Renal pelvis (tissue), 4 donors: ENCODE data around the gene CANX. TPM values are rescaled to one million over a fixed set of nuclear protein-coding genes. Genes with fewer than 3 reads are reported as not detected.

Experiments used
- DNase-seq: peaks from one replicate; pipeline ENCODE4 v3.0.0-alpha.2; 2013
- polyA plus RNA-seq, 3 donors: library from polyadenylated mRNA; unstranded; fragments of 120-200 nt; gene quantifications; one replicate each; pipeline ENCODE4 v1.2.1, GENCODE V29; 2013; ENCODE audit not compliant: insufficient read length in 3 of 3

CANX gene
- polyA plus RNA-seq, 3 donors, result 495 to 588 (median 505) TPM

DNA sequence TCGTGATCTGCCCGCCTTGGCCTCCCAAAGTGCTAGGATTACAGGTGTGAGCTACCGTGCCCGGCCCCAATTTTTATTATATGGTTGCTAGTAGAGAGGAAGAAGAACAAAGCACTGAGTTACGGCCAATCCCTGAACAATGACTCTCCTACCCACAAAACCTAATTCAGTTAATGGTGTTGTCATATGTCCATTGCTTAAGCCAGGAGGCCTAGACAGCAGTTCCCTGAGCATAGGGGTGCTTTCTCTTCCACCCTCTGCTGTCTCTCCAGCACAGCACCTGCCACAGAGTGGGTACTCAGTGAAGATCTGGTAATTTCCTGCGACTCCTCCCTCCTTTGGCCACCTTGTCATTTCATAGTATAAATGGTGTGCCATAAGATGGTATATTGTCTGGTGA, 73.6 kb downstream of the CANX start:
- DNase-seq, result no peak

DNA sequence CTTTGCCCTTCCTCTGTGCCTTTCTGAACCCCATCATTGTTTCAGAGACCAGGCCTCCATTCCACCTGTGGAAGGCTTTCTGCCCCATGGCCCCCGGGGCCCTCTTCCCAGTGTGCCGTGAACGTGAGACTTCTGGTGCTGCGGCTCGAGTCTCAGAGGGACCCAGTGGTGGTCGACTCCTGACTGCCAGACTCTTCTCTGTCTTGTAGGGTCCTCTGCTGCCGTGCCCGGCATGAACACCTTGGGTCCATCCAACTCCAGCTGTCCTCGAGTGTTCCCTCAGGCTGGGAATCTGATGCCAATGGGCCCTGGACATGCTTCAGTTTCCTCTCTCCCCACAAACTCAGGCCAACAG, 74.9 kb downstream of the CANX start:
- DNase-seq, result no peak

DNA sequence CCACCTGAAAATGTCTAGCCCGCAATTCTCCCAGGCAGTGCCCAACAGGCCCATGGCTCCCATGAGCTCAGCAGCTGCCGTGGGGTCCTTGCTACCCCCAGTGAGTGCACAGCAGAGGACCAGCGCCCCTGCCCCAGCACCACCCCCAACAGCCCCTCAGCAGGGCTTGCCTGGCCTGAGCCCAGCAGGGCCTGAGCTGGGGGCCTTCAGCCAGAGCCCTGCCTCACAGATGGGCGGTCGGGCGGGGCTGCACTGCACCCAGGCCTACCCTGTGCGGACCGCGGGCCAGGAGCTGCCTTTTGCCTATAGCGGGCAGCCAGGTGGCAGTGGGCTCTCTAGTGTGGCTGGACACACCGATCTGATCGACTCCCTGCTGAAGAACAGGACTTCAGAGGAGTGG, 75.7 kb downstream of the CANX start:
- no peak for DNase-seq

DNA sequence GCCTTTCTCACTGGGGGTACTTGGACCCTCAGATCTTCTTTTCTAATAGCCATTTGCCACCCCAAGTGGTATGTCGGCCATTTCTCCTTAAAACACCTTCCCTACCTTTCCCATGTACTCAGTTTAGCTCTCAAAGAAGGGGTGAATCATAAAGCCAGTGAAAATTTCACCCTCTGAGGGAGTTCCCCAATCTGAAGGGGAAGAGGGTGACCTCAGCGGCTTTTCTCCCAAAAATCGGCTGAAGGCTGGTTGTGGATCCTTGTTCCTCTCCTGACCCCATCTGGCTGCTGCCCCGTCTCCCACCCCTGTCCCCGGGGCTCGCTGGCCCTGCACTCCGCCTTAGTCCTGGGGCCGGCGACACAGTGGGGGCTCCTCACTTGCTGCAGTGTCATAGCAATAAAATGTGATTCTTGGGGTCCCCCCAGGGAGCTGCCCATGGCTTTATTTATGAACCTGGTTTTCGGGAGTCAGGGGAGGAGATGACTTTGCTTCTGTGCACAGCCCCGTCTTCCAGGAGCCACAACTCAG, 77.7 kb downstream of the CANX start:
- no peak for DNase-seq

DNA sequence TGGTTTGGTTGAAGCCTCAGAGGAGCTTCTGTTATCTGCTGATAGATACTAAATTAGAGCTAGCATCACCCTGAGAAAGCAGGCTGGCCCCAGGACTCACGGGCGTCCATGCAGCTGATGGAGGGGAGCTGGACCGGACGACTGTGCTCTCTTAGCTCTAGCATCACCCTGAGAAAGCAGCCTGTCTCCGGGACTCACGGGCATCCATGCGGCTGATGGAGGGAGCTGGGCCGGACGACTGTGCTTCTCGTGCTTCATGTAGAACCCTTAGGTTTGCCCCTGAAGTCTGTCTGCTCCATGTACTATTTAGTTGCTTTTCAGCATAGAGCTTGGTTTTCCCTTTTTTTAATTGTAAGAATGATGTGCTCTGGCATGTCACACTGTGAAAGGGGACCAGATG, 78.7 kb downstream of the CANX start:
- no peak for DNase-seq

DNA sequence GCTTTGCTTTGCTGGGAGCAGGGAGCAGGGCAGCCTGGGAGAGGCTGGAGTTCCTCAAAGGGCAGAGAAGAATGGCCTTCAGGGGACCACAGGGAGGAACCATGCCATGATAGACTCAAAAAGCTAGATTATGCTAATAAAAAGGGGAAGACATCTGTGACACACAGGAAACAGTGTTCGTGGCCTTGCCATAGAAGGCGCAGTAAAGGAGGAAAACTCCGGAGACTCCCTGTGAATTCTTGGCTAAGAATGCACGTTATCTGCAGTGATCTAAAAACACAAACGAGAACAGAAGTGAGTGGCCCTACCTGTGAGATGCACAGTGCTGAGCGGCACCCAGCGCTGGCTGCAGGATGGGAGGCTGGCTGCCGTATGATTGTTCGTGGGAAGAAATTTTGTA, 79.1 kb downstream of the CANX start:
- no peak for DNase-seq

DNA sequence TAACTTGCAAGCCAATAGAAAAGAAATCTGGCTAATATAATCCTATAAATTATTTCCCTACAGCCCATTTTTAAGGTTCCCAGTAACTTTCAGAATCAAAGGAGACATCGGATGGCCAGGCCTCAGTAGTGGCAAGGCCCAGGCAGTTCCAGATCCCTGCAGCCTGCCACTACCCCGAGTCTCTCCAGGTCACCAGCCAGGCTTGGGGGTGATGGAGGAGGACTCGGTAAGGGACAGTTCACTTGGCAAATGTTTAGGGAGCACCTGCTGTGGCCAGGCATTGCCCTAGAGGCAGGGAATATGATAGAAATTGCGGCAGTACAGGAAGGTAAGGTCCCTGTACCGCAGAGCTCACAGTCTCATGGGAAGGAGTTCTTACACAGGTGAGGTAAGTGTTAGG, 79.8 kb downstream of the CANX start:
- DNase-seq, result no peak

DNA sequence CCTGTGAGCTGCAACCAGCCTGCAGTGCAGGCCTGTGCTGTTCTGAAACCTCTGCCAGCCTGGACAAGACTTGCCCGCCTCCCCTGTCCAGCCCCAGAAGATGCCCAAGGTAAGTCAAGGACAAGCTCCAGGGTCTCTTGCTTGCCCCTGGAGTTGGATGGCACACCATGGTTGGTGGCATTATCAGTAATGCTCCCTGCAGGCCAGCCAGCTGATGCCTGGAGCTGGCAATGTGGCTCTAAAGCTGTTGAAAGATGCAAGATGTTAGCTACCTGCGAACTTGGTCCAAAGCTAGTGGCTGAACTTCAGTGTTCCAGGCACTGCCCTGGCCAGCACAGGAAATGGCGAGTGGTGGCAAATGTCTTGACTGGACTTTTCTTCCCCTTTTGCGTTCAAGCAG, 81.1 kb downstream of the CANX start:
- no peak for DNase-seq

DNA sequence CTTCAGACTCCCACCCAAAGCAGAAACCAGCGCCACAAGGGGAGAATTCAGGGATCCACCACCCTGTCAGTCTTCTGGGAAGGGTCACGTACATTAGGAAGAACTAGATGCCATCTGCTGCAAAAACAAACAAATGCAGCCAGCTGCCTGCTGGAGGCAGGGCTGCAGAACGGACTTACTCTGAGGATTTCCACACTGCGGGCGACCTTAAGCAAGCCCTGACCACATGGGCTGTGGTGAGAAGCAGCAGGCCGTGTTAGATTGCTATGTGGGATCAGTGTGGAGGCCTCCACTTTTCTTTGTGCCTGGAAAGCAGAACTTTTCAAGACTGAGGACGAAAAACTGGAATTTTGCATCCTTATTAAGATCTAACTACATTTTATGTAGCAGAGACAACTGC, 81.6 kb downstream of the CANX start:
- no peak for DNase-seq

Other genes with a start within 250 kb of the CANX start
- gene RUFY1, start 148.4 kb upstream of the CANX start, polyA plus RNA-seq, result 10 to 100 TPM; 75.9 to 97.1 (median 80.0) TPM
- 1,000 to 10,000 TPM in 2 of 3 donors, 100 to 1,000 TPM in 1; 988 to 1,833 (median 1,566) TPM for gene HNRNPH1, start 75.3 kb upstream of the CANX start, polyA plus RNA-seq
- 1 to 10 TPM in 2 of 3 donors, under 1 TPM in 1; 0.99 to 1.8 (median 1.0) TPM for gene CBY3, start 17.9 kb upstream of the CANX start, polyA plus RNA-seq
- gene MAML1, start 33.9 kb downstream of the CANX start, polyA plus RNA-seq, result 10 to 100 TPM; 41.0 to 51.1 (median 41.6) TPM
- gene LTC4S, start 95.0 kb downstream of the CANX start, polyA plus RNA-seq, result 1 to 10 TPM; 3.9 to 6.7 (median 4.1) TPM
- 100 to 1,000 TPM; 178 to 185 (median 183) TPM for gene MGAT4B, start 107.9 kb downstream of the CANX start, polyA plus RNA-seq
- gene SQSTM1, start 121.9 kb downstream of the CANX start, polyA plus RNA-seq, result 100 to 1,000 TPM; 109 to 121 (median 112) TPM
- gene MRNIP, start 159.8 kb downstream of the CANX start, polyA plus RNA-seq, result 10 to 100 TPM; 30.4 to 53.8 (median 50.4) TPM
- gene TBC1D9B, start 208.9 kb downstream of the CANX start, polyA plus RNA-seq, result 100 to 1,000 TPM; 109 to 117 (median 111) TPM